Nephron (organoid): ENCODE data around the gene CDK5RAP1.
A peak's percentile ranks its signal among the peaks of the same experiment; 100 is the strongest.

ENCODE experiments used
- H3K27ac Mint-ChIP-seq, 3 experiments: 2 replicates each; pipeline ENCODE4 v1.8.0; 2020; ENCODE audit warnings: mixed read lengths in 3 of 3, mild to moderate bottlenecking in 2 of 3, moderate library complexity in 1 of 3
- H3K27me3 Mint-ChIP-seq: 2 replicates; pipeline ENCODE4 v1.8.0; 2021; ENCODE audit warnings: low read depth, mild to moderate bottlenecking, moderate library complexity, mixed read lengths
- H3K36me3 Mint-ChIP-seq: 2 replicates; pipeline ENCODE4 v1.8.0; 2020; ENCODE audit warnings: low read depth, mixed read lengths
- H3K4me1 Mint-ChIP-seq: 2 replicates; pipeline ENCODE4 v1.8.0; 2020; ENCODE audit warnings: mixed read lengths
- H3K4me3 Mint-ChIP-seq, 3 experiments: 2 replicates each; pipeline ENCODE4 v1.8.0; 2020; ENCODE audit warnings: mild to moderate bottlenecking in 3 of 3, mixed read lengths in 3 of 3, moderate library complexity in 2 of 3
- H3K9me3 Mint-ChIP-seq: 2 replicates; pipeline ENCODE4 v1.8.0; 2020; ENCODE audit warnings: mixed read lengths
- TF ChIP-seq, protein P1 (sequence below), 3 experiments: fragments of 200-600 bp; sonication (generic); IDR thresholded peaks; one replicate each; pipeline ENCODE4 v1.5.0; 2021; ENCODE audit warnings: antibody characterized with exemption in 3 of 3; ENCODE audit not compliant: unreplicated experiment in 3 of 3

The CDK5RAP1 gene

DNA sequence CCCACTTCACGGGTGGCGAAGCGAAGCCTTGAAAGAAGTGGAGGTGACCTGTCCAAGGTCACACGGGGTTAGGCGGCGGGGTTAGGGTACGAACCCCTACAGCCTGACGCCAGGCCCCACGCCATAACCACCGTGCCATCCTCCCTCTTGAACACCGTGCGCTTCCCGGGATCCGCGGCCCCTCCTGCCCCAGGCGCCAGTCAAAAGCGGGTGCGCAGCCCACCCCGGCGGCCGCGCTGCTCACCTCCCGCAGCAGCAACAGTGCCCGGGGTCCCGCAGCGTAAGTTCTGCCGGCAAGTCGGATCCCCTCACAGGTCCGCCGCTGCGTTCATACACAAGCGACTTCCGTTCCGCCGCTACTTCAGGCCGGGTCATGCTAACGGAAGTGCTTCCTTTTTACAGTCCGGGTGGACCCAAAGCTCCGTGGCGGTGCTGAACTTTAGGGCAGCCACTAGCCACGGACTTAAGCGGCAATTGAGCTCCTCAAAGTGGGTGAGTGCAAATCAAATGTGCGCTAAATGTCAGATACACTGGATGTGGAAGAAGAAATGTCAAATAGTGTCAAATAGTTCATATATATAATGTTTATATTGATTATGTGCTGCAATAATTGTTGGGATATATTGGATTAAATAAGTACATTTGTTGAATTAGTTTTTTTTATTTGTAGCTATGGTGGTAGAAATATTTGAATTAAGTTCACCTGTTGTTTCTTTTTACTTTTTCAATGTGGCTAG lies at the start of gene CDK5RAP1:
TSS of gene CDK5RAP1 (minus strand) at position 336 of the 737 bp plus-strand sequence. CDS start 4,455 bp downstream, outside the sequence.
- peak within 1 kb of the TSS; percentile 98 to 99 (median 99) for H3K4me3 Mint-ChIP-seq
- no peaks in the 10 kb centered on the region for H3K9me3 Mint-ChIP-seq
- peak within 1 kb of the TSS; percentile 83 to 91 (median 83) for H3K27ac Mint-ChIP-seq
- TF ChIP-seq, protein P1, sequence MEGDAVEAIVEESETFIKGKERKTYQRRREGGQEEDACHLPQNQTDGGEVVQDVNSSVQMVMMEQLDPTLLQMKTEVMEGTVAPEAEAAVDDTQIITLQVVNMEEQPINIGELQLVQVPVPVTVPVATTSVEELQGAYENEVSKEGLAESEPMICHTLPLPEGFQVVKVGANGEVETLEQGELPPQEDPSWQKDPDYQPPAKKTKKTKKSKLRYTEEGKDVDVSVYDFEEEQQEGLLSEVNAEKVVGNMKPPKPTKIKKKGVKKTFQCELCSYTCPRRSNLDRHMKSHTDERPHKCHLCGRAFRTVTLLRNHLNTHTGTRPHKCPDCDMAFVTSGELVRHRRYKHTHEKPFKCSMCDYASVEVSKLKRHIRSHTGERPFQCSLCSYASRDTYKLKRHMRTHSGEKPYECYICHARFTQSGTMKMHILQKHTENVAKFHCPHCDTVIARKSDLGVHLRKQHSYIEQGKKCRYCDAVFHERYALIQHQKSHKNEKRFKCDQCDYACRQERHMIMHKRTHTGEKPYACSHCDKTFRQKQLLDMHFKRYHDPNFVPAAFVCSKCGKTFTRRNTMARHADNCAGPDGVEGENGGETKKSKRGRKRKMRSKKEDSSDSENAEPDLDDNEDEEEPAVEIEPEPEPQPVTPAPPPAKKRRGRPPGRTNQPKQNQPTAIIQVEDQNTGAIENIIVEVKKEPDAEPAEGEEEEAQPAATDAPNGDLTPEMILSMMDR (IDR thresholded peaks at IDR 0.05; ENCODE audit: unreplicated experiment in 3 of 3), result no peak
- H3K4me1 Mint-ChIP-seq, result peaks cover 22% of the 10 kb centered on the region
- no peaks in the 10 kb centered on the region for H3K27me3 Mint-ChIP-seq
- H3K36me3 Mint-ChIP-seq, result peaks cover 5% of the 10 kb centered on the region

DNA sequence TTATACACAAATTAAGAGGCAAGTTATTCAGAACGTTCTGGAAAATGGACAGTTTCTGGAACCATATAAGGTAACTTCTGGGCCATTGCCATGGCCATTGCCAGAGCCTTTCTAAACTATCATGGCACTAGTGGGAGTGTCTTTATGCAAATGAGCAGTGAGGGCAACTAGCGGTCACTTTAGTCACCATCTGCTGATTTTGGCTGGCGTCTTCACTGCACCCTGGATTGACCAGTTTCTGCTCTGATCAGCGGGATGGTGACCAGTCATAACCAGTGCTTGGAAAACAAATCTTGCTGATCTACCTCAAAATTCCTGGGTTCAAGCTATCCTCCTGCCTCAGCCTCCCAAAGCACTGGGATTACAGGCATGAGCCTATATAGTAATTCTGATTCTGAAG lies 49.5 kb upstream of the CDK5RAP1 start:
- H3K27ac Mint-ChIP-seq, result no peak overlapping the region

DNA sequence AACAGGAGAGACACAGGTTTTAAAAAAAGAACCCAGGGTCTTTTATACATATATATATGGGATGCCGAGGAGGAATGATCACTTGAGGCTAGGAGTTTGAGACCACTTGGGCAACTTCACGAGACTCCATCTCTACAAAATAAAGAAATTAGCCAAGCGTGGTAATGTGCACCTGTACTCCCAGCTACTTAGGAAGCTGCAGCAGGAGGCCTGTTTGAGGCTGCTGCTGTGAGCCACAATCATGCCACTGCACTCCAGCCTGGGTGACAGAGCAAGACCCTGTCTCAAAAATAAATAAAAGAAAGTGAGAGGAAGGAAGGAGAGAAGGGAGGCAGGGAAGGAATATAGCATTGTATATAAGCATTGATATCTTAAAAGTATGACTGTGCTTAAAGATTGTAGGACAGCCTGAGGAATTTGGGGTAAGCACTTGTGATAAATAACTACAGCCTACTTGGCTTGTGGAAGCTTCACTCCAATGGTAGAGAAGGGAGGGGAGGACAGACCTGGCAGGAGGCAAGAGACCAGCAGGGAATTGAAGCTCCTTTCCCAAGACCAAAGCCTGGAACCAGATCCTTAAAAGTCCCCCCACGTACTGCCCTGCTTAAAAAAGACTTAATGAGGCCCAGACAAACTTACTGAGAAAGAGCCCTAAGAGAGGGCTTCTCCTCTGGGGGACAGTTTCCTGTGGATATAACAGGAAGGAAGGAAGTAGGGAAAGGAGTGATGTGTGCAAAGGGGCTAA lies 44.7 kb upstream of the CDK5RAP1 start:
- peaks cover 3% of the 10 kb centered on the region for H3K9me3 Mint-ChIP-seq
- peak overlapping the region in 2 of 3 experiments; percentile 32 to 43 for H3K4me3 Mint-ChIP-seq
- H3K27me3 Mint-ChIP-seq, result peaks cover 5% of the 10 kb centered on the region
- no peaks in the 10 kb centered on the region for H3K36me3 Mint-ChIP-seq
- peak overlapping the region; percentile 39 to 81 (median 52) for H3K27ac Mint-ChIP-seq
- TF ChIP-seq, protein P1 (IDR thresholded peaks at IDR 0.05; ENCODE audit: unreplicated experiment in 3 of 3), result no peak
- H3K4me1 Mint-ChIP-seq, result peaks cover 24% of the 10 kb centered on the region

More for the DNA sequence above, 49.5 kb upstream of the CDK5RAP1 start:
- Mint-ChIP-seq H3K9me3 (peaks cover 3% of the 10 kb centered on the region), H3K4me3 (no peak overlapping the region), H3K36me3 (no peaks in the 10 kb centered on the region), H3K27me3 (no peaks in the 10 kb centered on the region), H3K4me1 (peaks cover 8% of the 10 kb centered on the region)
- TF ChIP-seq, protein P1 (IDR thresholded peaks at IDR 0.05; ENCODE audit: unreplicated experiment in 3 of 3), result no peak

DNA sequence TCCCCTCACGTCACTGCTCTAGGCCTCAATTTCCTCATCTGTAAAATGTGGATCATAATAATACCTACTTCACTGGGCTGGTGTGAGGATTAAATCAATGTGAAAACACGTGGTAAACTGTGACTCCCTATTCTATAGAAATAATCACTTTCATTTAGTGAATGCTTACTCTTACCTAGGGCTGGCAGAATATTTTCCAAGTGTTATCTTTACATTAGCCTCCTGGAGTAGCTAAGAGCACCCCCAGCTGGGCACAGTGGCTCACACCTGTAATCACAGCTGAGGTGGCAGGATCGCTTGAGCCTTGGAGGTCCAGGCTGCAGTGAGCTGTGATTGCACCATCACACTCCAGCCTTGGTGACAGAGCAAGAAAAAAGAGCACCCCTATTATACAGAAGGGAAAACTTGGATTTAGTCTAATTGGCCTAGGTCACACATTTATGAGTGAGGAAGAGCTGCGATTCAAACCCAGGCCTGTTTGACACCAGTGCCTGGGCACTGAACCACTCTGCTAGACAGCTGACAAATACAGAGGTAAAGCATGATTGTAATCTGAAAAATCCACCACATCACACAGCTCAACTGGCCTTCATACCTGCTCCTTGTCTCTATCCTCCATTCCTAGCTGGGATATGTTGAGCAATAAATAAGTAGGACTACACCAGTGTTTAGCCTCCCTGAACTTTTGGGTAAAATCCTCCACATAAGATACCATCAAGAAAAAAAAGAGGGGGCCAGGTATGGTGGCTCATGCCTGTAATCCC lies 43.7 kb upstream of the CDK5RAP1 start:
- Mint-ChIP-seq H3K27ac (peak overlapping the region in 1 of 3 experiments; percentile 63), H3K4me3 (peak overlapping the region; percentile 89 to 93 (median 92)), H3K9me3 (peaks cover 3% of the 10 kb centered on the region), H3K36me3 (no peaks in the 10 kb centered on the region), H3K4me1 (peaks cover 26% of the 10 kb centered on the region), H3K27me3 (peaks cover 5% of the 10 kb centered on the region)
- TF ChIP-seq, protein P1 (IDR thresholded peaks at IDR 0.05; ENCODE audit: unreplicated experiment in 3 of 3), result no peak

DNA sequence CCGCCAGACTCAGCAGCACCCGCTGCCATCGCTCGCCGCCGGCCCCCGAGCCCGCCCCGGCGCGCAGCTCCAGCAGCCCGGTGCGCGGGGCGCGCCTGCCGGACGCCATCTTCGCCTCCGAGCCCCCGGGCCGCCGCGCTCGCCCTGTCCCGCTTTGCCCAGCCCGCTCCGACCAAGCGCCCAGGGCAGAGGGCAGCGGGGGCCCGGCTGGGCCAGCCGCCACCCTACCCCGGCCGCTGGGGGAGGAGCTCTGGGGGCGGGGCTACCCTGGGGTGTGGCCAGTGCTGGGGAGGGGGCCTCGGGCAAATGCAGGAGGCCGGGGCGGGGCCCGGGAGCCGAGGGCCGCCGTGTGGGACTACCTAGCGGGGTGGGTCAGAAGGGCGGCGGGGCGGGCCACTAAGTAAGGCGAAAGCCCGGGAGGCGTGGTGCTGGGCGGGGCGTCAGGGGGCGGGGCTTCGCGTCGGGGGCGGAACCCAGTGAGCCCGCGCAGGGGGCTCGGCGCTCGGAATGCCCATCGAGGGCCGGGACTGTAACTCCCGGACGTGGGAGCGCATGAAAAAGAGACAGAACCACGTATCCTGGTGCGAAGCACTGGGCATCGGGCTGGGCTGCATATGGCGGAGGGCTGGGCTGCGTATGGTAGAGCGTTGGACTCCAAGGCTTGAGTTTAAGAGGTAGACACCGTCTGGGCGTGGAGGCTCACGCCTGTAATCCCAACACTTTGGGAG lies 42.4 kb upstream of the CDK5RAP1 start, which contains the start of gene SNTA1:
TSS of gene SNTA1 (minus strand) at position 252 of the 728 bp plus-strand sequence. CDS start at position 109, 143 bp downstream.
- TF ChIP-seq, protein P1 (IDR thresholded peaks at IDR 0.05; ENCODE audit: unreplicated experiment in 3 of 3), result no peak
- Mint-ChIP-seq H3K27ac (peak within 1 kb of the TSS in 1 of 3 experiments; percentile 77), H3K4me3 (peak within 1 kb of the TSS; percentile 89 to 93 (median 92))

More for the DNA sequence above, 42.4 kb upstream of the CDK5RAP1 start, which contains the start of gene SNTA1:
- Mint-ChIP-seq H3K9me3 (peaks cover 3% of the 10 kb centered on the region), H3K4me1 (peaks cover 26% of the 10 kb centered on the region), H3K36me3 (no peaks in the 10 kb centered on the region), H3K27me3 (peaks cover 5% of the 10 kb centered on the region)
